Testis (tissue), 2 donors: Measurements from ENCODE around the gene RAI1.

Experiments
- POLR2A ChIP-seq: fragments of 450-650 bp; IDR thresholded peaks from one replicate; pipeline ENCODE4 v1.6.1; 2017; ENCODE audit warnings: antibody characterized with exemption, mild to moderate bottlenecking, moderate library complexity
- TF ChIP-seq, protein P1 (sequence below), 3 experiments: fragments of 450-650 bp in 2 of 3; fragments of 200-600 bp in 1 of 3; sonication (generic) in 1 of 3; IDR thresholded peaks; one replicate each; pipeline ENCODE4 v1.5.1; 2016 to 2019; ENCODE audit warnings: antibody characterized with exemption in 3 of 3, mild to moderate bottlenecking in 2 of 3, moderate library complexity in 1 of 3

DNA sequence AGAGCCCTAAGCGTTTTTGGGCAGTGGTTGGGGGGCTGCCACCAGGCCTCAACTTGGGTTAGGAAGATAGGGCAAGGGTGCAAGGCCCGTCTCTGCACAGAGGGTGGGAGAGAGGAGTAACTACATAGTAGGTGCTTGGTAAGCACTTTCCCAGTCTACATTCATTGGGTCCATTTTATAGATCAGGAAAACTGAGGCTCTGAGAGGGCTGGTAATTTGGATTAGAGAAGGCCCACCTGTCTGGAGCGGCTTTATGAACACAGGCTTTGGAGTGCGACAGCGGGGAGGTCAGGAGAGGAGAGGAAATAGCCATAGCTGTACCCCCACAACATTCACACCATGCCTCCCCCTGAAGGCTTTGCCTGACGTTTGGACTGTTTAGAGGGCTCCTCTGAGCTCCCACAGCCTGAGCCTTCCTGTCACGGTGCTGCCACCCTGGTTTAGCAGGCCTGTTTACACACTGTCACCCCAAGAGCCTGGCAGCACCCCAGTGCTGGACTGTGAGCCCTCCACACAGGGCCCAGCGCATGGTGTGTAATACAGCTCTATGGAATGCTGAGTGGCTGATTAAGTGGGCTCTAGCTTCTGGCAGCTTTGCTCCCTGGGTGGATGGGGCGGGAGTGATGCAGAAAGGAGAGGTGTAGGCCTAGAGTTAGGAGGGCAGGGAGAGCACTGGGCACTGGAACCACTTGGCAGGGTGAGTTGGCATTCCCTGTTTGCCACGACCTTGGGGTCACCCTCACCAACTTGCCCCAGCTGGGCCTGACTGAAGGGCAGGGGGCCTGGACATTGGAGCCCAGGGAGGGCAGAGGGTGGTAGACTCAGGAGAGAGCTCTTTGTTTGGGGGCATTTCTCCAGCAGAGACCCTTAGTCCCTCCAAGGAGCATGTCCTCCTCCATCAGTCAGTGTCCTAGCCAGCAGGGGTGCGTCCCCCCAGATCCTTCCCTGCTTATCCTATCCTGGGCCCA lies 73.7 kb downstream of the RAI1 start:
- TF ChIP-seq, protein P1, sequence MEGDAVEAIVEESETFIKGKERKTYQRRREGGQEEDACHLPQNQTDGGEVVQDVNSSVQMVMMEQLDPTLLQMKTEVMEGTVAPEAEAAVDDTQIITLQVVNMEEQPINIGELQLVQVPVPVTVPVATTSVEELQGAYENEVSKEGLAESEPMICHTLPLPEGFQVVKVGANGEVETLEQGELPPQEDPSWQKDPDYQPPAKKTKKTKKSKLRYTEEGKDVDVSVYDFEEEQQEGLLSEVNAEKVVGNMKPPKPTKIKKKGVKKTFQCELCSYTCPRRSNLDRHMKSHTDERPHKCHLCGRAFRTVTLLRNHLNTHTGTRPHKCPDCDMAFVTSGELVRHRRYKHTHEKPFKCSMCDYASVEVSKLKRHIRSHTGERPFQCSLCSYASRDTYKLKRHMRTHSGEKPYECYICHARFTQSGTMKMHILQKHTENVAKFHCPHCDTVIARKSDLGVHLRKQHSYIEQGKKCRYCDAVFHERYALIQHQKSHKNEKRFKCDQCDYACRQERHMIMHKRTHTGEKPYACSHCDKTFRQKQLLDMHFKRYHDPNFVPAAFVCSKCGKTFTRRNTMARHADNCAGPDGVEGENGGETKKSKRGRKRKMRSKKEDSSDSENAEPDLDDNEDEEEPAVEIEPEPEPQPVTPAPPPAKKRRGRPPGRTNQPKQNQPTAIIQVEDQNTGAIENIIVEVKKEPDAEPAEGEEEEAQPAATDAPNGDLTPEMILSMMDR (IDR thresholded peaks at IDR 0.05), result no peak
- TF ChIP-seq POLR2A, result no peak
